ENCODE data around the gene KHDC4.

KHDC4 gene

DNA sequence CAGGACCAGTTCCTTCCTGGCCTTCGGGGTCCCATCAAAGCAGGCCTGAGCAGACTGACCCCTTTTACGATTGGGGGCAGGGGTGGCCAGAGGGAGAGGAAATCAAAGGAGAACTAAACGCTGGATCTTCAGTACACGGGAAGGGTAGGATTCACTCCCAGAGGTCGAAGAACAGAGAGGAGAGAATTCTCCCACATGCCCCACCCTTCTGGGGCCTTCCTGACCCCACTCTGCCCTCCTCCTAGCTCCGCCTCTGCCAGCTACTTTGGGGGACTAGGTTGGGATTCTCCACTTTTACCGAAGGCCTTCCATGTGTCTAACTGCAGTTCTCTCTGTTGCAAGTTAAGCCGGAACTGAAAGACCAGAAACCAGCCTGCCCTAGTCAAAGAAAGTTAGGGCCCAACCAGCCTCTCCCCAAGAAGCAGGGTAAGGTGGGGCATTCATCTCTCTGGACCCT, 44.8 kb upstream of the KHDC4 start:
- TF ChIP-seq, protein P1, sequence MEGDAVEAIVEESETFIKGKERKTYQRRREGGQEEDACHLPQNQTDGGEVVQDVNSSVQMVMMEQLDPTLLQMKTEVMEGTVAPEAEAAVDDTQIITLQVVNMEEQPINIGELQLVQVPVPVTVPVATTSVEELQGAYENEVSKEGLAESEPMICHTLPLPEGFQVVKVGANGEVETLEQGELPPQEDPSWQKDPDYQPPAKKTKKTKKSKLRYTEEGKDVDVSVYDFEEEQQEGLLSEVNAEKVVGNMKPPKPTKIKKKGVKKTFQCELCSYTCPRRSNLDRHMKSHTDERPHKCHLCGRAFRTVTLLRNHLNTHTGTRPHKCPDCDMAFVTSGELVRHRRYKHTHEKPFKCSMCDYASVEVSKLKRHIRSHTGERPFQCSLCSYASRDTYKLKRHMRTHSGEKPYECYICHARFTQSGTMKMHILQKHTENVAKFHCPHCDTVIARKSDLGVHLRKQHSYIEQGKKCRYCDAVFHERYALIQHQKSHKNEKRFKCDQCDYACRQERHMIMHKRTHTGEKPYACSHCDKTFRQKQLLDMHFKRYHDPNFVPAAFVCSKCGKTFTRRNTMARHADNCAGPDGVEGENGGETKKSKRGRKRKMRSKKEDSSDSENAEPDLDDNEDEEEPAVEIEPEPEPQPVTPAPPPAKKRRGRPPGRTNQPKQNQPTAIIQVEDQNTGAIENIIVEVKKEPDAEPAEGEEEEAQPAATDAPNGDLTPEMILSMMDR (IDR thresholded peaks at IDR 0.05; ENCODE audit: low read depth, low read length): no peak
- H3K36me3 ChIP-seq: peaks cover 11% of the 10 kb centered on the region
- no peak for DNase-seq

DNA sequence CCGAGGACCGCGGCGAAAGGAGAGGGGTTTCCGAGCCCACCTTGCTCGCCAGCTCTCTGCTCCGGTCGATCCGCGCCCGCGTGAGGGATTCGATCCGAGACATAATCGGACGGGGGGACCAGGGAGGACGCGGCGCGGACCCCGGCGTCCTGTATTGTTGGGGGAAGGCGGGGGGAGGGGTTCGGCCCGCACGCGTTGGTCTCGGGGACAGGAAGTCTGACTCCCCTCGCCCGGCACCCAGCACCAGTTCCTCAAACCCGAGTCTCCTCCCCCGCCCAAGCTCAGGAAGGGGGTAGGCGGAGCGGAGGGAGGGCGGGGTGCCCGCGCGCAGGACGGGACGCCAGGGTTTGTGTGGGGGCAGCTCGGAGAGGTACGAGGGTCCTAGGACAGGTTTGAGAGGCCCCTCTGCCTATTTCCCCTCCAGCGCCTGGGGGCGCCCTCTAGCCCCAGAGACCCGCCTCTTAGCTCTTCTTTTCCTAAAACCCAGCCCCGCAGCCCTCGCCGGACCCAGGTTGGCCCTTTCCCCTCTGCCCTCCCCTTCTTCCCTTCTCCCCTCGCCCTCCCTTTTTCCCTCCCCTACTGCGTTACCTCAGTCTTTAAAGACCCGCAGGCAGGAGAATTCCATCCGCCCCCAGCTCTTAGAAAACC, 44.2 kb upstream of the KHDC4 start, which contains the start of gene ARHGEF2:
TSS of gene ARHGEF2 (minus strand) at position 223 of the 648 bp plus-strand sequence. CDS start at position 103, 120 bp downstream.
- H3K9me3 ChIP-seq (ENCODE audit: severe bottlenecking): no peaks in the 10 kb centered on the region
- peak; percentile 92 for DNase-seq
- peak within 1 kb of the TSS; percentile 97 for H3K27ac ChIP-seq
- H3K4me3 ChIP-seq (ENCODE audit: low read depth, low read length): peak within 1 kb of the TSS; percentile 86
- no peaks in the 10 kb centered on the region for H3K27me3 ChIP-seq (ENCODE audit: insufficient read depth, low read depth, severe bottlenecking)
- H3K36me3 ChIP-seq: peaks cover 12% of the 10 kb centered on the region
- TF ChIP-seq, protein P1 (IDR thresholded peaks at IDR 0.05; ENCODE audit: low read depth, low read length): peak; percentile 75

More for the DNA sequence above, 44.8 kb upstream of the KHDC4 start:
- Histone ChIP-seq H3K27ac (peak overlapping the region; percentile 97), H3K27me3 (ENCODE audit: insufficient read depth, low read depth, severe bottlenecking) (no peaks in the 10 kb centered on the region), H3K4me3 (ENCODE audit: low read depth, low read length) (peak overlapping the region; percentile 86), H3K9me3 (ENCODE audit: severe bottlenecking) (no peaks in the 10 kb centered on the region)

DNA sequence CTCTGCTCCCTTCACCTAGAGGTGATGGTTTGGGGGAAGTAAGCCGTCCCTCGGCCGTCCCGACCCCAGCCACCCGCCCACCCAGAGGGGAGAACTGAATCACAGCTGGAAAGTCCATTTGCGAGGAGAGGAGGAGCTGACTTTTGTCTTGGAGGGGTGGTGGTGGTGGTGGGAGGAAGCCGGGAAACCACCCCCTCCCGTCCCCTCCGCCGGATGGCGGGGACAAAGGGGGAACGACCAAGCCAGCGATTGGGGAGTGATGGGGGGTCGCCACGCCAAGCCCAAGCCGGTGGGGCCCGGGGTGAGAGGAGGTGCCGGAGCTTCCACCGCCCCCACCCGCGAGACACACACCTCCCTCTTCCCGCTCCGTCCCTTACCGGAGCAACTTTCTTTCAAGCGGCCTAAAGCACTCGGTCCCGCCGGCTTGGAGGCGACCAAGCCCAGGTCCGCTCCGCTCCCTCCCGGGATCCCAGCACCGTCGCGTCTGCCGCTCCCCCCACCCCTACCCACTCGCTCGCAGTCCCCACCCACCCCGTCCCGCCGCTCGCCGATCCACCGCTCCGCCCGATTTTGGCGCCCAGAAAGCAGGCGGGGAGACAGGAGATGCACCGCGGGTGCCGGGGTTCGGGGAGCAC, 43.6 kb upstream of the KHDC4 start:
- peak overlapping the region; percentile 97 for H3K27ac ChIP-seq
- H3K9me3 ChIP-seq (ENCODE audit: severe bottlenecking): no peaks in the 10 kb centered on the region
- peaks cover 18% of the 10 kb centered on the region for H3K36me3 ChIP-seq
- DNase-seq: peak; percentile 66
- no peaks in the 10 kb centered on the region for H3K27me3 ChIP-seq (ENCODE audit: insufficient read depth, low read depth, severe bottlenecking)
- TF ChIP-seq, protein P1 (IDR thresholded peaks at IDR 0.05; ENCODE audit: low read depth, low read length): no peak
- H3K4me3 ChIP-seq (ENCODE audit: low read depth, low read length): peak overlapping the region; percentile 86

DNA sequence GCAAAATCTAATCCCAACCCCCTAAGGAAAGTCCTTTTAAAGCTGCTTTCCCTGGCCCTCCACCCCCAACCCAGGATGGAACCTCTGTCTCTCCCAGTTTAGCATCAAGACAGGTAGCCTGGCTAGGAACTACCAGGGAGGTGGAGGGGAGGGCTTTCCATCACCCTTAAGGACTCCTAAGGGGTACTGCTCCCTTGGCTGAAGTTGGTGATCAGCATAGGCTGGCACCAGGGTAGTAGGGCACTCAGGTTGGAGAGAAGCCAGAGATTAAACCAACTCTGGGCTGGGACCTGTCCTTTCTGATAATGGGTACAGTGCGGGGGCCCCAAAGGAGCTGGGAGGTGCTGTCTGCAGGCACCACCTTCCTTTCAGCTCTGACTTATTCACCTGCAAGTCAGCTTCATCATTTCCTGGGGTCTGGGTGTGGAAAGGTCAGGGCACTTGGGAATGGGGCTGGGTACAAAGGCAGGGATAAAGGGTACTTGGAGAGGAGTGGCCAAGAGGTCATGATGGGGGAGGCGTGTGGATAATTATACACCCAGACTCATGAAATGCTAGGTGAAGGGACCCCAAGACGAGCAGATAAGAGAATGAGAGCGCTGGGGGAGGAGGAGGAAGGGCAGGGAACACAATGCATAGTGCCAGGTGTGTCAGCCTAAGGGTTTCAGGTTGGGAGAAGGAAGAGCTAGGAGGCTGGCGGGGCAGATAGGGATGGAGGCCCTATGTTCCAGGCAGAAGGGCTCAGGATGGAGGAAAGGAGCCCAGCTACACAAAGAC, 42.9 kb upstream of the KHDC4 start:
- no peaks in the 10 kb centered on the region for H3K27me3 ChIP-seq (ENCODE audit: insufficient read depth, low read depth, severe bottlenecking)
- DNase-seq: no peak
- TF ChIP-seq, protein P1 (IDR thresholded peaks at IDR 0.05; ENCODE audit: low read depth, low read length): no peak
- peaks cover 25% of the 10 kb centered on the region for H3K36me3 ChIP-seq
- H3K27ac ChIP-seq: peak overlapping the region; percentile 97
- peak overlapping the region; percentile 86 for H3K4me3 ChIP-seq (ENCODE audit: low read depth, low read length)
- no peaks in the 10 kb centered on the region for H3K9me3 ChIP-seq (ENCODE audit: severe bottlenecking)

DNA sequence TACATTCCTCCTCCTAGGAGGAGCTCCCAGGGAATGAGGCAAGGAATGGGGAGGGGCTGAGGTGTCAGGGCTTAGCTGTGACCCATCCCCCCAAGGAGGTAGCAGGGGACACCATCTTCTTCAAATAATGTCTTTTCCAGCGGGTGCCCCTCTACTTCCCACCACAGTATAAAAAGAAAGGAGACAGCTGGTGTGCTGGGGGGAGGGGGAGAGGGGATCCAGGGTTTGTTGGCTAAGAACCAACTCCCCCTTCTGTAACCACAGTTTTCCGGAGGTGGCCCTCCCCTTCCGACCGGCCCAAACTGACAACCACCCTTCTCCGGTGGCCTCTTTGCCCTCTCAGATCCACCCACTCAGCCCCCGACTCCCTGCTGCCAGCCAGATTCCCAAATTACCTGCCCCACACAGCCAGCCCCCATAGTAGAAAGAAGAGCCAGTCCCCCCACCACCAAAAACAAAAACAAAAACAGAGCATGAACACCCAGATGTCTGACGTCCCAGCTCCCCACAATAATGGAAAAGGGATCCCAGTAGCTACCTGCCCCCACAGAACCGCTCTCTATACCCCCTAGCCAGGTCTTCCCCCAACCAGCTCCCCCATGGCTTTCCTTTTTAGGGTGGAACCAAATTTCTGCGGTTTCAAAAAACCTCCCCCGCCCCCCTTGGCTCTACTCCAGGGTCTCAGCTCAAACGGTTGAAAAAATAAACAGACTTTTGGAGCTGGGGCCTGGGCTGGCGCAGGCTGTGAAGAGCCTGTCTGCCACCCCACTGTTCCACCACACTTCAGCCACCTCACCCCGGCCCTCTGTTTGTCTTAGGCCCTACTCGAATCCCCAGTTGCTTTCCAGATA, 42.1 kb upstream of the KHDC4 start:
- Histone ChIP-seq H3K9me3 (ENCODE audit: severe bottlenecking) (no peaks in the 10 kb centered on the region), H3K4me3 (ENCODE audit: low read depth, low read length) (peak overlapping the region; percentile 86), H3K36me3 (peaks cover 28% of the 10 kb centered on the region), H3K27ac (peak overlapping the region; percentile 97), H3K27me3 (ENCODE audit: insufficient read depth, low read depth, severe bottlenecking) (no peaks in the 10 kb centered on the region)
- DNase-seq: peak; percentile 80
- TF ChIP-seq, protein P1 (IDR thresholded peaks at IDR 0.05; ENCODE audit: low read depth, low read length): no peak

Data from WERI-Rb-1 (cell line).